Tibial nerve (tissue), 4 donors: ENCODE measurements around the gene RPS6KA3. TPM values are rescaled to one million over a fixed set of nuclear protein-coding genes. Genes with fewer than 3 reads are reported as not detected.
"Not testable (repeated sequence)": the region's sequence is repeated elsewhere in the genome, so short reads cannot be mapped to it uniquely, and the experiment has no call there.

Experiments
- DNase-seq, 2 donors: peaks; one replicate each; pipeline ENCODE4 v3.0.0-alpha.2; 2019; ENCODE audit warnings: low spot score in 2 of 2
- H3K27ac ChIP-seq, 4 donors: fragments of 200-600 bp; sonication (generic) in 3 of 4; one replicate each; pipeline ENCODE4 v1.5.1; 2017 to 2019; ENCODE audit warnings: mild to moderate bottlenecking in 1 of 4
- H3K27me3 ChIP-seq, 2 donors: fragments of 200-600 bp; sonication (generic) in 1 of 2; one replicate each; pipeline versions ENCODE4 v1.5.1 to v1.6.0; 2017 to 2019
- H3K36me3 ChIP-seq, 3 donors: fragments of 200-600 bp; sonication (generic); one replicate each; pipeline ENCODE4 v1.5.1; 2018 to 2019
- H3K4me1 ChIP-seq, 4 donors: fragments of 200-600 bp; sonication (generic) in 3 of 4; one replicate each; pipeline ENCODE4 v1.5.1; 2017 to 2019
- H3K4me3 ChIP-seq, 4 donors: fragments of 200-600 bp; sonication (generic) in 3 of 4; one replicate each; pipeline ENCODE4 v1.5.1; 2017 to 2019; ENCODE audit warnings: mild to moderate bottlenecking in 1 of 4, moderate library complexity in 1 of 4
- H3K9me3 ChIP-seq, 4 donors: fragments of 200-600 bp; sonication (generic) in 3 of 4; one replicate each; pipeline ENCODE4 v1.5.1; 2017 to 2019
- EP300 ChIP-seq, 2 donors: sonication (generic); formaldehyde crosslinking; IDR thresholded peaks; one replicate each; pipeline ENCODE4 v1.6.1; 2017; ENCODE audit warnings: antibody characterized with exemption in 2 of 2, mild to moderate bottlenecking in 1 of 2
- POLR2A ChIP-seq, 2 donors: fragments of 450-650 bp; IDR thresholded peaks; one replicate each; pipeline ENCODE4 v1.6.1; 2017; ENCODE audit warnings: antibody characterized with exemption in 2 of 2, mild to moderate bottlenecking in 2 of 2, moderate library complexity in 2 of 2
- WGBS, 2 donors: methylation state at CpG; one replicate each; pipeline ENCODE4 v1.1.5; 2018; 5-methylcytosine and 5-hydroxymethylcytosine counted together
- total RNA-seq, 4 donors: library from RNA; depleted of rRNA; stranded (reverse); fragments of >200 nt; gene quantifications; one replicate each; pipeline ENCODE4 v1.1.0, GENCODE V29; 2016
- TF ChIP-seq, protein P1 (sequence below), 5 experiments: fragments of 200-600 bp in 3 of 5; fragments of 450-650 bp in 2 of 5; sonication (generic) in 3 of 5; IDR thresholded peaks; one replicate each; pipeline ENCODE4 v1.5.1; 2016 to 2019; ENCODE audit warnings: antibody characterized with exemption in 5 of 5, mild to moderate bottlenecking in 3 of 5, moderate library complexity in 2 of 5

Gene RPS6KA3
- total RNA-seq, 4 donors from 2014 or later = 22.0 to 33.9 (median 32.6) TPM

DNA sequence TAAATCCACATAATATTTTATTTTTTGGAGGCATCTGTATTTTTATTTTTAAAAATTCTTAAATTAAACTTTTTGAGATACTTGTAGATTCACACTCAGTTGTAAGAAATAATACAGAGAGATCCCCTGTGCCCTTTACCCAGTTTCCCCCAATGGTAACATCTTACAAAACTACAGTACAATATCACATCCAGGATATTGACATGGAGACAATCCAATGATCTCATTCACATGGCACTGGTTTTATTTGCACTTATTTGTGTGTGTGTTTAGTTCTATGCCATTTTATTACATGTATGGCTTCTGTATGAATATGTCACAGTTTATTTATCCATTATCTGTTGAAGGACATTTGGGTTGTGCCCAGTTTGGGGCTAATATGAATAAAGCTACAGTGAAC, 89.6 kb downstream of the RPS6KA3 start:
- Histone ChIP-seq H3K36me3 (peaks cover 0 to 40% (median 0%) of the 10 kb centered on the region in 3 donors), H3K27me3 (no peaks in the 10 kb centered on the region), H3K4me1 (no peaks in the 10 kb centered on the region), H3K27ac (no peak overlapping the region), H3K9me3 (no peaks in the 10 kb centered on the region), H3K4me3 (no peak overlapping the region)
- TF ChIP-seq POLR2A (IDR thresholded peaks at IDR 0.05) = no peak
- TF ChIP-seq, protein P1, sequence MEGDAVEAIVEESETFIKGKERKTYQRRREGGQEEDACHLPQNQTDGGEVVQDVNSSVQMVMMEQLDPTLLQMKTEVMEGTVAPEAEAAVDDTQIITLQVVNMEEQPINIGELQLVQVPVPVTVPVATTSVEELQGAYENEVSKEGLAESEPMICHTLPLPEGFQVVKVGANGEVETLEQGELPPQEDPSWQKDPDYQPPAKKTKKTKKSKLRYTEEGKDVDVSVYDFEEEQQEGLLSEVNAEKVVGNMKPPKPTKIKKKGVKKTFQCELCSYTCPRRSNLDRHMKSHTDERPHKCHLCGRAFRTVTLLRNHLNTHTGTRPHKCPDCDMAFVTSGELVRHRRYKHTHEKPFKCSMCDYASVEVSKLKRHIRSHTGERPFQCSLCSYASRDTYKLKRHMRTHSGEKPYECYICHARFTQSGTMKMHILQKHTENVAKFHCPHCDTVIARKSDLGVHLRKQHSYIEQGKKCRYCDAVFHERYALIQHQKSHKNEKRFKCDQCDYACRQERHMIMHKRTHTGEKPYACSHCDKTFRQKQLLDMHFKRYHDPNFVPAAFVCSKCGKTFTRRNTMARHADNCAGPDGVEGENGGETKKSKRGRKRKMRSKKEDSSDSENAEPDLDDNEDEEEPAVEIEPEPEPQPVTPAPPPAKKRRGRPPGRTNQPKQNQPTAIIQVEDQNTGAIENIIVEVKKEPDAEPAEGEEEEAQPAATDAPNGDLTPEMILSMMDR (IDR thresholded peaks at IDR 0.05) = no peak
- no peak for DNase-seq

DNA sequence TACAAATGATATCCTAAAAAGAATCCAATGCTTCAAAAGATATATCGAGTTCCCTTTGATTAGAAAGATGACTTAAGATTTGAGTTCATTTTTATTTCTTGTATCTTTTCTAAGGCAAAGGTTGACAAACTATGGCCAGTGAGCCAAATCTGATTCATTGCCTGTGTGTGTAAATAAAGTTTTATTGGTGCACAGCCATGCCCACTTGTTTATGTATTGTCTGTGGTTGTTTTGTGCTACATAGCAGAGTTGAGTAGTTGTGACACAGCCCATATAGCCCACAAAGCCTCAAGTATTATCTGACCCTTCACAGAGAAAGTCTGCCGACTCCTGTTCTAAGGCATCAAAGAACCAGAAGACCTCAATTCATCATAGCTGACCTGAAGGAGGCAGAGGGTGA, 92.9 kb downstream of the RPS6KA3 start:
- Histone ChIP-seq H3K4me3 (no peak overlapping the region), H3K27me3 (peaks cover 0 to 3% of the 10 kb centered on the region in 2 donors), H3K4me1 (no peaks in the 10 kb centered on the region), H3K27ac (no peak overlapping the region), H3K9me3 (no peaks in the 10 kb centered on the region), H3K36me3 (peaks cover 0 to 46% (median 0%) of the 10 kb centered on the region in 3 donors)
- DNase-seq = no peak
- TF ChIP-seq POLR2A (IDR thresholded peaks at IDR 0.05) (no peak), EP300 (IDR thresholded peaks at IDR 0.05) (no peak)
- TF ChIP-seq, protein P1 (IDR thresholded peaks at IDR 0.05) = no peak
- WGBS, 2 donors = 80 to 91% methylated on average over 2 of the region's 2 CpGs

DNA sequence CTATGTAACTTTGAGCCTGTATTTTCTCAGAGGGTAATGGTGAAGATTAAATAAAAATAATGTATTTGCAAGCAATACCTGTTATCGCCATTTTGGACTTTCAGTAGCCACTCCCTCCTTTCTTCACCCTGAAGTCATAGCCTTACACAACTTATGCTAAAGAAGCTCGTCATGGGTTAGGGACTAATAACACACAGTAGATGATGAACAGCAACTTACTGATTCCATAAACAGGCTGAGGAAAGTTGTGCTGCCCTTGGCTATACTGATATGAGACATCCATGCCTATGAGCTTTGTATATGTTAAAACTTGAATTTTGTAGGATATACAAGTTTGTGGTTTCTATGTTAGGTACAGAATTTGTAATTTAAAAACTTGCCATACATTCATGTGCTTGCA, 93.4 kb downstream of the RPS6KA3 start:
- Histone ChIP-seq H3K27me3 (peaks cover 0 to 3% of the 10 kb centered on the region in 2 donors), H3K9me3 (no peaks in the 10 kb centered on the region), H3K36me3 (peaks cover 0 to 52% (median 0%) of the 10 kb centered on the region in 3 donors), H3K4me3 (no peak overlapping the region), H3K4me1 (no peaks in the 10 kb centered on the region), H3K27ac (no peak overlapping the region)
- 74 to 91% methylated on average over 2 of the region's 2 CpGs for WGBS, 2 donors
- no peak for TF ChIP-seq EP300 (IDR thresholded peaks at IDR 0.05)
- TF ChIP-seq POLR2A (IDR thresholded peaks at IDR 0.05) = no peak
- TF ChIP-seq, protein P1 (IDR thresholded peaks at IDR 0.05) = no peak
- no peak for DNase-seq

DNA sequence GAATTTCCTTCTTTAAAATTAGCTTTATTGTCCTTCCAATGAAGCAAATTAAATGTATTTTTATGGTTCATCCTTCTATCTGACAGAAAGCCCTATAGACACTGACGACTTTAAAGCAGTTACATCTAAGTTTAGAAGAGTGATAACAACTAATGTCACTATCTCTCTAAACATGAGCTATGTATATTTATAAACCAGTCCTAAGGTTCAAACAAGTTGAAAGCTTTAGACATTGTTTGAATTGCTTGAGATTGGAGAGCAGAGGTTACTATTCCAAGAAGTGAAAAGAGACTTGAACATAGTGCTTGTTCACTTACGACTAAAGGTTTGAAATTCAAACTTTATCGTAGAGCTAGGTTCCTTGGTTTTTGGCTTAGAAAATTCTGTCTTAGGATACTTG, 94.8 kb downstream of the RPS6KA3 start:
- Histone ChIP-seq H3K4me3 (no peak overlapping the region), H3K36me3 (peaks cover 0 to 58% (median 0%) of the 10 kb centered on the region in 3 donors), H3K27me3 (peaks cover 0 to 3% of the 10 kb centered on the region in 2 donors), H3K4me1 (no peaks in the 10 kb centered on the region), H3K27ac (no peak overlapping the region), H3K9me3 (no peaks in the 10 kb centered on the region)
- 85 to 93% methylated on average over 3 of the region's 3 CpGs for WGBS, 2 donors
- TF ChIP-seq, protein P1 (IDR thresholded peaks at IDR 0.05) = no peak
- TF ChIP-seq POLR2A (IDR thresholded peaks at IDR 0.05) (no peak), EP300 (IDR thresholded peaks at IDR 0.05) (no peak)
- DNase-seq = no peak

DNA sequence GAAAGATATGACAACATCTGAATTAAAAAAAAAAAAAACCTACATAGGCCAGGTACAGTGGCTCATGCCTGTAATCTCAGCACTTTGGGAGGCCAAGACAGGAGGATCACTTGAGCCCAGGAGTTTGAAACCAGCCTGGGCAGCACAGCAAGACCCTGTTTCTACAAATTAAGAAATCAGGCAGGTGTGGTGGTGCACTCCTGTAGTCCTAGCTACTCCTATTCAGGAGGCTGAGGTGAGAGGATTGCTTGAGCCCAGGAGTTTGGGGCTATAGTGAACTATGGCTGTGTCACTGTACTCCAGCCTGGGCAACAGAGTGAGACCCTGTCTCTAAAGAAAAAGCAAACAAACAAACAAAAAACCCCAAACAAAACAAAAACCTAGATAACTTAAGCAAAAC, 104.2 kb downstream of the RPS6KA3 start:
- not testable (repeated sequence) for H3K27me3 ChIP-seq, H3K4me3 ChIP-seq, H3K4me1 ChIP-seq, H3K27ac ChIP-seq, DNase-seq, H3K9me3 ChIP-seq
- peaks cover 0 to 37% (median 0%) of the 10 kb centered on the region in 3 donors for H3K36me3 ChIP-seq

DNA sequence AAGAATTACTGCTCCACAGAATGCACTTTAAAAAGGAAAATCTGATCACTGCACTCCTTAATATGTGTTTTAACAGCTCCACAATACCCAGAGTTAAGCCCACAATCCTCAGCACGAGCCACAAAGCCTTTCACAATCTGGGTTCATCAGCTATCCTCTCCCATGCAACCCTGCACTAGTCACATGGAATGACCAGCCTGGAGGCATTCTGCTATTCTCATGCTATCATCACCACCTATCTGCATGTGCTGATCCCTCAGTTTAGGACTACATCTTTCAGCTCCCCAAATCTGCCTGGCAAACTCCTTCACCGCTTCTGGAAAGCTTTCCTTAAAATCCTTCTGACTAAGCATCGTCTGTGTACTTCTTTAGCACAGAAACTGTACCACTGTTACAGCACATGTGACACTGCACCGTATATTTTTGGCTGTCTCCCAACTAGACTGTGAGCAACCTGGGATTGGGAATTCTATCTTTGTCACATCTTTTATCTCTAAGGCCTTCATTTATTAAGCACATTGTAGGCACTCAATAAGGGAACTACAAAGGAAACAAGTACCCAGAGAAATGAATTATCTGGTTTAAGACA, 106.8 kb downstream of the RPS6KA3 start:
- no peak for DNase-seq
- Histone ChIP-seq H3K27me3 (peaks cover 0 to 17% of the 10 kb centered on the region in 2 donors), H3K4me3 (no peak overlapping the region), H3K36me3 (peaks cover 0 to 52% (median 0%) of the 10 kb centered on the region in 3 donors), H3K4me1 (no peaks in the 10 kb centered on the region), H3K27ac (no peak overlapping the region), H3K9me3 (no peaks in the 10 kb centered on the region)
- 71 to 73% methylated on average over 4 of the region's 4 CpGs for WGBS, 2 donors
- TF ChIP-seq, protein P1 (IDR thresholded peaks at IDR 0.05) = no peak
- TF ChIP-seq EP300 (IDR thresholded peaks at IDR 0.05) = no peak
- no peak for TF ChIP-seq POLR2A (IDR thresholded peaks at IDR 0.05)
